CD1c-positive myeloid dendritic cell (primary cell): ENCODE measurements around the gene TNS3.

ENCODE experiments used
- DNase-seq: peaks from one replicate; pipeline ENCODE4 v3.0.0-alpha.2; 2016; ENCODE audit errors: extremely low spot score

TNS3 gene

GRCh38 chr7:47581438-47581803 is 490 bp downstream of the TNS3 start:
- DNase-seq = no peak

DNA sequence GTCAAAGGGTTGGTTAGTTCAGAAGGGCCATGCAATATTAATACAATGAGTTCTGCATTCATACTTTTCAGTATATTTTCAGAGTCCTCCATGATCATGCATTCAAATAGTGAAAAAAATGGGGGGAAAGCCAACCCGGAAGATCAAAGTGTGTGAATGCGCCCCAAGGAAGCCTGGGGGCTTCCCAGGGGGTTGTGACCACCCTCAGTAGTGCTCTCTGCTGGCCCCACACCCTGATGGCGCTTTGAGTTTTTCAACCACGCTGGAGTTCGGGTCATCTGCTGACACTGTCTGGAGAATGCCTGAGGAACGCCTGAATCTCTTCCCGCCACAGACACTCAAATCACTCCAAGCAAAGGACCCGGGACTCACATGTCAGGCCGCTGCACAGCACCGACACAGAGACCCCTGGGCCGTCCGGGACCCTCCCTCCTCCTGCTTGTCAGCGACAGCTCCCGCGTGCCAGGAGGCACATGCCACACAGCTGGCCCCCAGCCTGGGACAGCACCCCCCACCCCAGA is 1.0 kb downstream of the TNS3 start:
- no peak for DNase-seq

GRCh38 chr7:47580175-47580706 is 1.7 kb downstream of the TNS3 start:
- DNase-seq = no peak

DNA sequence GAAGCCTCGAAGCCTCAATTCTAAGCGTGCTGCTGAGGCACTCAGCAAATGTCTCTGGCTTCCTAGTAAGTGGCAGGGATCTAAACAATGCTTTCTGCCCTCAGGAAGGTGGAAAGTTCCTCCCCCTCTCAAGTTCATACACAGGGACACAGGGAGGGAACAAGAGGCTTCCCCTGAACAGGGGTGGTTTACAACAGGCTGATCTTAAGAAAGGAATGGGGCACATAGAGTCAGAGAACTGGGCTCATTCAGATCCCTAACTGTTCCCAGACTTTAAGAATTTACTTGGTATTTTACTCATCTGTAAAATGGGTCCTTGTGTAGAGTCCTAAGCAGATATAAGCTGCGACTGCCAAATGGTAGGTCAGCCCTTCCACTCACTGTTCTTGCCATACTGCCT is 2.5 kb downstream of the TNS3 start:
- DNase-seq = no peak

DNA sequence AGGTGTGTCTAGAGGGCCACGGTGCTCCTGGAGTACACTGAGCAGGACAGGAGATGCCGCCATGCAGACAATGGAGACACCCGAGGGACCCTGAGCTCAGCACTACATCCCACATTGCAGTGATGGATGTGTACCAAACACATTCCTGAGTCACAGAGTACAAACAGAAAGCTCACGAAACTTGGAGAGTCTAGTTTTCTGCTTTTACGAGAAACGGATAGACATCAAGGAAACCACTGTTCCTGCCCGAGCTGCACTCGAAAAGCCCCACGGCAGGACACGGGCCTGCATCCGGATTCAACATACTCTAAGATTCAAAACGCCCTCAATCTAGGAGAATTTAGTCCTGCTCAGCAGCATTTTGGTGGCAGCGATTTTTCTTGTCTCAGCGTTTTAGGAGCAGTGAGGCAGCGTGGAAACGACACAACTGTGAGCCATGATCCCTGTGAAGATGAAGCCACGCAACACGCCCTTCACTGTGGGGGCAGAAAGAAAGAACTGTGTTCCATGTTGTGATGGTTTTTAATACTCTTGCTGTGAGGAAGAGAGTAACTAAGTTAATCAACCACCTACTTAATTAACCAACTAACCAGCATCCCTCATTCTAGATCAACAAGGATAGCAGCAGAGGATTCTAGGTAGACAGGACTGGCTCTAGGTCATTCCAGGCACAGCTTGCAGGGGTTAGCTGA is 3.2 kb downstream of the TNS3 start:
- no peak for DNase-seq

DNA sequence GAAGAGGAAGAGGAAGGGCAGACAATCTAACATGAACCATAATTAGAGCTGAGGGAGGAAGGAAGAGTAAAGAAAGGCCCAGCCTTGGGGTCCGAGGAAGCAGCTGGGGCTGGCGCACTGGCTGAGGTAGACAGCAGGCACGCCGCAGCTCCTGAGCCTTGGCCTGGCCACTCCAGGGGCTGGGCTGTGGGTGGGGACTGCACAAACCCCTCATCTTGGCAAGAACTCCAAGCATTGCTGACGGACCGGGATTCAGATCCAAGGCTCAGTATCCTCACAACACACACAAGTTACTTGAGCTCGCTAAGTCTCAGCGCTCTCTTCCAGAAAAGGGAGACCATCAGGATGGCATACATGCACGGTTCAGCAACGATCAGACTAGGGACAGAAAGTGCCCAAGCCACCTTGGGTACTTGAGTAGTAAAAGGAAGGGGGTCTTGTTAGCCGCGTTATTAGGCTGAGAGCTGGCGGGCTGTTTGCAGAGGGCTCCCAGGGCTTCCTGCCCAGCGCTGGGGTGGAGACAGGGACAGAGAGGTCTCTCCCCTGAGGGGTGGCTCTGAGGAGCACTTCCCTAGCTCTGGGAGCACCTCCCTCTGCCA is 4.5 kb downstream of the TNS3 start:
- DNase-seq = no peak

DNA sequence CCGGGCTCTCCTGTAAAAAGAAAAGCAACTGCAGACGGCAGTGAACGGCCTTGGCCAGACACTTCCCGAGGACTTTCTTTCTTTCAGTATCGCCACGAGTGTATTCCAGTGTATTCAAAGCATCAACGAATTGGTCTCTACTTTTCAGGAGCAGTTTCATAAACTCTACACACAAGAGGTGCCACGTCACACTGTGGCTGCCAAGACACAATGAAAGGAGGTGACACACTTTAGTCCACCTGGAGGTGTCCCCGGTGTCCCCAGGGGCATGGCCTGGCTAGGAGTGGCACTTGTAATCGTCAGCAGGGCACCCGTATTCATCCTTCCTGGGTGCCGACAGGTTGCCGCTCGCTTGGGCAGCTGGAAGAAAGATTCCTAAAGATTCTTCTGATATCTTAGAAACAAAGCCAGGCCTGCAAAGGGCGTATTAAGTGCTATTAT is 5.0 kb downstream of the TNS3 start:
- DNase-seq = no peak

- DNase-seq = peak; percentile 58
These were observed 5.7 kb downstream of the TNS3 start for GRCh38 chr7:47576031-47576865.

DNA sequence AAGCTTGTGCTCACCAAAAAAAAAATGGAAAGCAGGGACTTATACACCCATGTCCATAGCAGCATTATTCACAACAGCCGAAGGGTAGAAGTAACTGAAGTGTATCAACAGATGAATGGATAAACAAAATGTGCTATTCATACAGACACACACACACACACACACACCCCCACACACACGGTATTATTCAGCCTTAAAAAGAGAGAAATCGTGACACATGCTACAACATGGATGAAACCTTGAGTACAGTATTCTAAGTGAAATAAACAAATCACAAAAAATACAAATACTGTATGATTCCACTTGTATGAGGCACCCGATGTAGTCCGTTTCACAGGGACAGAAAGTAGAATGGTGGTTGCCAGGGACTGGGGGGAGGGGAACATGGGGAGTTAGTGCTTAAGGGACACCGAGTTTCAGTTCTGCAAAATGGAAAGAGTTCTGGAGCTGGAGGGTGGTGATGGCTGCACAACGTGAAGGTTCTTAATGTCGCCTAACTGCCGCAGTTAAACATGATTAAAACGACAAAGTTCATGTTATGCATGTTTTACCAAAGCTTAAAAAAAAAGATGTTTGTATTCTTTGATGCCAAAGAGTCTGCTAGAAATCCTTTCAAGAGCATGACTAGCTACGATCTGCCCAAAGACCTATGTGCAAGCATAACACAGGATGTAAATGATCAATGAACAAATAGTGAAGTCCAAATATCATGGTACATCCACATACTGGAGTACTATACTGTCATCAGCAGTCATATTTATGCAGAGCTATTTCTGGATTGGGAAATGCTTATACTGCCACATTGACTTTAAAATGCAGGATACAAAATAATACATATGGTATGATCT is 7.2 kb downstream of the TNS3 start:
- peak; percentile 92 for DNase-seq

DNA sequence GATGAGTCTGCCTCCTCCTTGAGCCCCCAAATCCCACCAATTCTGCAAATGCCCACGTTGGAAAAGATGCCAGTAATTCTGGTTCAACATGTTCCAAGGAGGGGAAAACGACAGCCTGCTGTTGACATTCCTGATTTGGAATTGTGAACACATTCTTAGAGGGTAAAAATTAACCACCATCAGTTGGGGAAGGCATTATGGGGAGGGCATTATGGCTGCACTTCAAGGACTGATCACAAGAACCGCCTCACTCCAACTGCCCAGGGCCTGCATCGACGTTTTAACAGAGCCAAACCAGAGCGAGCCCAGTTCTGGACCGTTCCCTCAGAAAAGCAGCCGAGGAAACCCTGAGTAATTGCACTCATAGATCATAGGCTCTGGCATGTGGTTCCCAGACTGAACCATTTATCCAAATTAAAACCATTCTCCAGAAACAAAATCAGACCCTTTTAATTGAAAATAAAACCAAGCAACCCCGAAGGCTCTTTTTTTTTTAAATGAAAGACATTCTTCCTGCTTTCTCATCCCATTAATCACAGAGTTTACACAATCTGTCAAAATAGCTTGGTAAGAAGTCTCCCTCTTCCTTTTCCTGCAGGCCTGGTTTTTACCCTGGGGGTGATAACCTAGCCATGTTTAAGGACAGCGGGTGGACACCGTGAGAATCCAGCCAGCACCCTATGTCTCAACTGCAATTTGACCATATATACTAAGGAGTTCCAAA is 8.0 kb downstream of the TNS3 start:
- DNase-seq = peak; percentile 45

DNA sequence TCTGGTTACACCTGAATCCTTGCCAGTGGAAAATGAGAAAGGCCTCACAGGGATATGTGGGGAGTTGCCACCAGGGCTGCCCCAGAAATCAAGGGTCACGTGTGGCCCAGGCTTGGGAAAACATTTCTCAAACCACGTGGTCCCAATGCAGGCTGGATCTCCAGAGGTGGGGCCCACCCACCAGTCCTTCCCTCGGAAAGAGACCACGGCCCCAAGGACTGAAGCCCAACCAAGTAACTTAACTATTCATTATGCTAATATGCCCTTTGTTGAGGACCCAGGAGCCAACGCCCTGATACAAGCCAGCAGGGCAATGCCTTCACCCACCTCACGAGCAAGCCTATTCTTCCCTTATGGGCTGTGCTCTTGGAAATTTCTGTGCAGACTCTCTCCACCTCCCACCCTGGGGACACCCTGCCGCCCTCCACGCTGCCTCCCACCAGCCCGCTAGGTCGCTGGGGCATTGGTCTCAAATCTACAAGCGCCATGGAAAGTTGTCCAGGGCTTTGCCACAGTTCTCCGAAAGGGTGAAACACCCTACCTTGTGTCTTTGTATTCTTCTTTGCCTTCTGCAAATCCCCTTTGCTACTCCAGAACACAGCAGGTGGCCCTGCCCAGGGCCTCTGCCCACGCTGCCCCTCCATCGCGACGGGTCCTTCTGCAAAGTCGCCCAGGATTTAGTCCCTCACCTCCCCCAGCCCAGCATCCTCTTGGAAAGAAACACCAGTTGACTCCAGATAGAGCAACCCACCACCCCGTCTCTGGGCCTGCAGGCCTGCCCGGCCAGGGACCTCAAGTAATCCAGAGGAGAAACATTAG is 8.8 kb downstream of the TNS3 start:
- no peak for DNase-seq

- DNase-seq = no peak
These were observed 9.8 kb downstream of the TNS3 start for GRCh38 chr7:47572094-47572445.

DNA sequence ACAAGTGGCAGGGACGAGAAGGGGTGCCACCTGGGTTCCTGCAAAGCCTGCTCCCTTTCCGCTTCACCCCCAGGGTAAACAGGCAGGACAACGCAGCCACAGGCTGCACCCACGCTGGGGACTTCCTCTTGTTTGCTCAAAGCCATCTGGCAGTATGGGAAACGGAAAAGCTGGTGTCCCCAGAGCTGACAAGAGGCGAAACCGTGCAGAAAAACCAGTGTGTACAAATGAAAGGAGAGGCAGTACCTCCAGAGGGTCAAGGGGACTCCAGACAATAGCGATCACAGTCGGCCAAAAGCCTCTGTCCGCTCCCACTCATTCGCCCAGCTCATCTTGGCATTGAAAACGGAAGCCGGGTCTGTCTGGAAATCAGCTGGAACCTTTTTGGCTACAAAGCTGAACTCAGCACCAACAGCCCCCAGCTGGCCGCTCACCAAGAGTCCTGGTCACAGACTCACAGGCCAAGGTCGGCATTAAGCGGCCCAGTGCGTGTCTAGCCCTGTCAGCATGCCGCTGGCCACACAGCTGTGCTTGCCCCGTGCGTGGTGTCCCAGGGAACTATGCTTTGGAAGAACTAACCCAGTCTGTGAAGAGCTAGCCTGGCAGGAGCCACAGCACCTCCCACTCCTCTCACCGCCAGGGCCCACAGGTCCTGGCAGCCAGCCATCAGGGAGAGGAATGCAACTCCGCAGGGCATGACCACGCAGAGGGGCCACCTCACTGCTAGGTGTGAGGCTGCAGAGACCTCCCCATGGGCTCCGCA is 10.4 kb downstream of the TNS3 start:
- peak; percentile 76 for DNase-seq

DNA sequence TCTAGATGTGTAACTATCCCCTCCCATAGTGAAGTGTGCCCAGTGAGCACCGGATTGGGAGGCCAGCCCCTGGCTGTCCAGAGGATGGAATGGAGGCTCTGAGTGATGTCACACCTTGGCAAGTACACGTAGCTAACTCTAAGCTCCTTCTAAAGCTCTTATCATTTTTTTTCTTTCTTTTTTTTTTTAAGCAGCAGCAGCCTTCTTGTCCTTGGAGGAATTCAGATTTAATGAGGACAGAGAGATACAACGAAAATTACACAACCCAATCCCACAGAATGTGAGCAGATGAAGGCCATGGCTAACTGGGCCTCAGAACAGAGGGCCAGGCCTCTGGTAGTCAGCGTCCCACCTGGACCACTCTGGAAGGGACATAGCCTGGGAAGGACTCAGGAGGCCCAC is 11.3 kb downstream of the TNS3 start:
- no peak for DNase-seq

GRCh38 chr7:47568547-47568946 is 13.4 kb downstream of the TNS3 start:
- peak; percentile 68 for DNase-seq

DNA sequence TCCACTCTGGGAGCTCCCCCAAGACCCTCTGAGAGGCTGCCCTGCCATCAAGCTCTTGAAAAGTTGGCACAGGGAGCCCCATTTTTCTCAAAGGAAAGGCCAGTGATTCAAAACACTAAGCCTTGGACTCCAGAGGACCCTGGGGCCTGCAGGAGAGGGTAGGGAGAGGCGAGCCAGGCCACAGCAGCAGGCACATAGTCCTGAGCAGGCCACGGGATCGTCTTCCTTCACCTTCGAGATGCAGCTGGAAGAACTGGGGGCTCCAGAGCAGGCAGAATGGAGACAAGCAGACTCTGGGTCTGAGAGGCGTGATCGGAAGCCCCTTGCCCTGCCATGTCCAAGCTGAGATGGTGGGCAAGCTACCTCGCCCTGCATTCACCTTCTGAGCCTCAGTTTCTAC is 13.9 kb downstream of the TNS3 start:
- DNase-seq = no peak

DNA sequence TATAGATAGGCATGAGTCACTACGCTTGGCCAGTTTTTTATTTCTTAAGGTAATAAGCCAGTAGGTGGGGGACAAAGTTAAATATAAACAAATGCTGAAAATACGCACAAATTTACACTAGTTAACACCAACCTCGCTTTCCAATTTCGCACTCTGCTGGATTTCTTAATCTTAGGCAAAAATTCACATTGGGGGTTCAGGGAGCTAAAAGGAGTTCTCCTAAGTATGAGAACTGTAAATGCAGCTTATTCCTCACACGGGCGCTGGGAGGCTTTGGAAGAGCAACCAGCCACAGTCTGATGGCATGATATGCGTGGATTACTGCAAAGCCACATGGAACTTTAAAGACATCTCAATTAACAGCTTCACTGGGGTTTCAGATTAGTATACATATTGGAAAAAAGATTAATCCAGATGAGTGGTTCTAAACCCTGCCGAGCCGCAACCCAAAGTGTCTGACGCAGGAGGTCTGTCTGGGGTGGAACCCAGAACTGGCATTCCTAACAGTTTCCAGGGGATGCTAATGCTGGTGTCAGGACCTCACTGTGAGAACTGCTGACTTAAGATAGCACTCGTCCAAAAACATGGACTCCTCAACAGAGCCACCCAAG is 16.2 kb downstream of the TNS3 start:
- no peak for DNase-seq

- no peak for DNase-seq
These were observed 18.4 kb downstream of the TNS3 start for GRCh38 chr7:47563521-47563920.
